OCI-LY1 (cell line): ENCODE results near the gene ANKRD34A.
A peak's percentile ranks its signal among the peaks of the same experiment; 100 is the strongest.

ENCODE experiments used
- H2AFZ ChIP-seq: fragments of 200-600 bp; sonication (generic), shearing (Covaris generic); 2 replicates; pipeline ENCODE4 v1.6.0; 2014; ENCODE audit warnings: antibody characterized with exemption, mild to moderate bottlenecking, low read length
- H3F3A ChIP-seq: fragments of 200-600 bp; sonication (generic), shearing (Covaris generic); 2 replicates; pipeline ENCODE4 v1.6.0; 2014; ENCODE audit warnings: mild to moderate bottlenecking, antibody characterized with exemption, low read length, moderate library complexity; ENCODE audit not compliant: insufficient read depth
- H3K27ac ChIP-seq: fragments of 200-600 bp; sonication (generic); 2 replicates; pipeline ENCODE4 v1.5.1; 2014; ENCODE audit warnings: low read length, mixed run types, mild to moderate bottlenecking, low read depth; ENCODE audit not compliant: poor library complexity, severe bottlenecking
- H3K27me3 ChIP-seq: fragments of 200-600 bp; sonication (generic); 2 replicates; pipeline ENCODE4 v1.6.0; 2014; ENCODE audit warnings: antibody characterized with exemption, mild to moderate bottlenecking, low read length, moderate library complexity; ENCODE audit not compliant: insufficient read depth
- H3K36me3 ChIP-seq: fragments of 200-600 bp; sonication (generic); 2 replicates; pipeline ENCODE4 v1.6.1; 2014; ENCODE audit warnings: mild to moderate bottlenecking, antibody characterized with exemption, low read length, moderate library complexity, mixed read lengths; ENCODE audit not compliant: insufficient read depth
- H3K4me1 ChIP-seq: fragments of 200-600 bp; sonication (generic); 2 replicates; pipeline ENCODE4 v1.5.1; 2014; ENCODE audit warnings: mild to moderate bottlenecking, low read length, moderate library complexity; ENCODE audit not compliant: insufficient read depth, severe bottlenecking
- H3K4me2 ChIP-seq: fragments of 200-600 bp; sonication (generic), shearing (Covaris generic); 2 replicates; pipeline ENCODE4 v1.6.1; 2014; ENCODE audit warnings: low read length
- H3K4me3 ChIP-seq: fragments of 200-600 bp; sonication (generic); 2 replicates; pipeline ENCODE4 v1.5.1; 2014; ENCODE audit warnings: low read length, low read depth, mild to moderate bottlenecking, mixed read lengths; ENCODE audit not compliant: poor library complexity, severe bottlenecking
- H3K79me2 ChIP-seq: fragments of 200-600 bp; shearing (Covaris generic); 2 replicates; pipeline ENCODE4 v1.6.1; 2016; ENCODE audit warnings: mixed run types, low read length, mixed read lengths; ENCODE audit not compliant: insufficient read depth
- H3K9ac ChIP-seq: fragments of 200-600 bp; sonication (generic), shearing (Covaris generic); 2 replicates; pipeline ENCODE4 v1.6.1; 2014; ENCODE audit warnings: mild to moderate bottlenecking, low read length, mixed read lengths
- H3K9me2 ChIP-seq: fragments of 200-600 bp; sonication (generic), shearing (Covaris generic); 2 replicates; pipeline ENCODE4 v1.6.1; 2014; ENCODE audit warnings: low read depth, mild to moderate bottlenecking, low read length, mixed read lengths
- H3K9me3 ChIP-seq: fragments of 200-600 bp; shearing (Covaris generic); 2 replicates; pipeline ENCODE4 v1.6.1; 2014; ENCODE audit warnings: low read length, mixed read lengths
- H4K20me1 ChIP-seq: fragments of 200-600 bp; sonication (generic), shearing (Covaris generic); 2 replicates; pipeline ENCODE4 v1.6.0; 2016; ENCODE audit warnings: mild to moderate bottlenecking, low read length; ENCODE audit not compliant: insufficient read depth
- CTCF ChIP-seq: fragments of 200-600 bp; sonication (generic), shearing (Covaris generic); IDR thresholded peaks from 2 replicates; pipeline ENCODE4 v1.5.1; 2017; ENCODE audit warnings: mild to moderate bottlenecking, antibody characterized with exemption, low read length, moderate library complexity, mixed read lengths
- EZH2 ChIP-seq: fragments of 200-600 bp; sonication (generic), shearing (Covaris generic); IDR thresholded peaks from 2 replicates; pipeline ENCODE4 v1.8.0; 2017; ENCODE audit warnings: borderline replicate concordance, mixed run types, mild to moderate bottlenecking, antibody characterized with exemption, low read length, moderate library complexity, mixed read lengths

The ANKRD34A gene

GRCh38 chr1:145977486-145978470, 13.4 kb upstream of the ANKRD34A start:
- Histone ChIP-seq H3K27me3 (no peaks in the 10 kb centered on the region), H3K9me2 (no peaks in the 10 kb centered on the region), H3K79me2 (no peaks in the 10 kb centered on the region), H3K9ac (peak overlapping the region; percentile 58; the same call in 1 of the 2 replicates), H3K4me3 (no peak overlapping the region), H3K9me3 (no peaks in the 10 kb centered on the region), H3K27ac (peak overlapping the region; percentile 96), H3K36me3 (peaks cover 5% of the 10 kb centered on the region; the same call in 1 of the 2 replicates), H3K4me1 (peaks cover 43% of the 10 kb centered on the region), H3F3A (no peaks in the 10 kb centered on the region), H4K20me1 (no peaks in the 10 kb centered on the region), H2AFZ (no peak overlapping the region), H3K4me2 (peak overlapping the region; percentile 64; the same call in 1 of the 2 replicates)
- TF ChIP-seq CTCF, result peak; percentile 84
- TF ChIP-seq EZH2, result no peak

- H3K9me2 ChIP-seq, result no peaks in the 10 kb centered on the region
- H3K4me3 ChIP-seq, result no peak overlapping the region
- H3K4me2 ChIP-seq, result no peak overlapping the region; the same call in 1 of the 2 replicates
- no peak for TF ChIP-seq CTCF
- no peak for TF ChIP-seq EZH2
- H3F3A ChIP-seq, result no peaks in the 10 kb centered on the region
- H3K79me2 ChIP-seq, result no peaks in the 10 kb centered on the region
- H2AFZ ChIP-seq, result no peak overlapping the region
- no peak overlapping the region for H3K9ac ChIP-seq
- H3K36me3 ChIP-seq, result peaks cover 5% of the 10 kb centered on the region; the same call in 1 of the 2 replicates
- no peaks in the 10 kb centered on the region for H3K27me3 ChIP-seq
- peaks cover 39% of the 10 kb centered on the region for H3K4me1 ChIP-seq
- H4K20me1 ChIP-seq, result no peaks in the 10 kb centered on the region
- H3K9me3 ChIP-seq, result no peaks in the 10 kb centered on the region
- H3K27ac ChIP-seq, result no peak overlapping the region
These were observed 12.6 kb upstream of the ANKRD34A start for GRCh38 chr1:145977016-145977415.

GRCh38 chr1:145975216-145975615, 10.8 kb upstream of the ANKRD34A start:
- H3K27me3 ChIP-seq, result no peaks in the 10 kb centered on the region
- no peaks in the 10 kb centered on the region for H4K20me1 ChIP-seq
- H3K9ac ChIP-seq, result no peak overlapping the region
- peaks cover 5% of the 10 kb centered on the region; the same call in 1 of the 2 replicates for H3K36me3 ChIP-seq
- no peak overlapping the region for H3K4me2 ChIP-seq
- H2AFZ ChIP-seq, result no peak overlapping the region
- H3F3A ChIP-seq, result no peaks in the 10 kb centered on the region
- no peak for TF ChIP-seq EZH2
- no peak for TF ChIP-seq CTCF
- H3K27ac ChIP-seq, result no peak overlapping the region
- no peaks in the 10 kb centered on the region for H3K9me3 ChIP-seq
- H3K9me2 ChIP-seq, result no peaks in the 10 kb centered on the region
- no peaks in the 10 kb centered on the region for H3K79me2 ChIP-seq
- H3K4me3 ChIP-seq, result no peak overlapping the region
- H3K4me1 ChIP-seq, result peaks cover 33% of the 10 kb centered on the region
